NCI-H1436 treated with DMSO at 0.1 percent for 48 hours (cell line): Measurements from ENCODE around the gene CYP26B1.

ENCODE experiments used
- DNase-seq: peaks from one replicate; lab custom pipeline; 2025; lab: John Stamatoyannopoulos, UW

Gene CYP26B1

DNA sequence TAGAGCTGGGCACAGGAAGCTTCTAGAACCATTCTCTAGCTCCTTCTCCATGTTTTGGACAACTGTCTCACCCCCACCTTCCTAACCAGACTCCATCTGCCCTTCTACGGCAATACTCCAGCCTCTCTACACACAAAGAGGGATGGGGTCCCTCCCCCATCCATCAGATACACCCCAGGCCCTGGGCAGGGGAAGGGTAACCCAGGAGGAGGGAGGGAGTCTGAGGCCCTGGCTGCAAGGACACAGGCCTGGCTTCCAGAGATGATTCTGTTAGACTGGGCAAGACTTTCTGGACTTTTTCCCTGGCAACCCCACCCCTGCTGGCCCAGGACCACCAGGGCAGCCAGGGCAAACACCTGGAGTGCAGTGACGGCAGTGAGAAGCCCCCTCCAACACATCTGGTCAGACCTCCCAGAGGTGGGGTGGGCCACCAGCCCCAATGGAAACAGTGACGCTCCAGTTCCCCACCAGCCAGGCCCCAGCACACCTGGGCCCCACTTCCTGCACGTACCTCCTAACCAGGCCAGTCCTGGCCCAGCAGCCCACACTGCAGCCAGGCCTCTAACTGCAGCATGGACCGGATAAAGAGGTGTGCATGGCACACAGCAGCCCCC, 6.5 kb downstream of the CYP26B1 start:
- no peak for DNase-seq

DNA sequence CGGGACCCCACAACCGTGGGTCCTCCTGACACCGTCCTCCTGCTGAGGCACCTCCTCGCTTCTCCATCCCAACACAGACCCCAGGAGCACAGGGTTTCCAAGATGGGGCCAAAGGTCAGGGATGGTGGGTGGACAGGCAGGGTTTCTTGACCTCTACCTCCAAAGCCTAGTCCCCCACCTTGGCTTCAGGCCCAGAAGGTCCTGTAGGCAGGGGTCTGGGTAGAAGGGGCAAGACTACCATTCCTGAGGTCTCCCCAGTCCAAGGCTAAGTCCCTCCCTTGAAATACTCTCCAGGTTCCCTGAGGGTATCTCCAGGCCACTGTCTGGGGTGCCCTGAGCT, 7.1 kb downstream of the CYP26B1 start:
- DNase-seq, result no peak

DNA sequence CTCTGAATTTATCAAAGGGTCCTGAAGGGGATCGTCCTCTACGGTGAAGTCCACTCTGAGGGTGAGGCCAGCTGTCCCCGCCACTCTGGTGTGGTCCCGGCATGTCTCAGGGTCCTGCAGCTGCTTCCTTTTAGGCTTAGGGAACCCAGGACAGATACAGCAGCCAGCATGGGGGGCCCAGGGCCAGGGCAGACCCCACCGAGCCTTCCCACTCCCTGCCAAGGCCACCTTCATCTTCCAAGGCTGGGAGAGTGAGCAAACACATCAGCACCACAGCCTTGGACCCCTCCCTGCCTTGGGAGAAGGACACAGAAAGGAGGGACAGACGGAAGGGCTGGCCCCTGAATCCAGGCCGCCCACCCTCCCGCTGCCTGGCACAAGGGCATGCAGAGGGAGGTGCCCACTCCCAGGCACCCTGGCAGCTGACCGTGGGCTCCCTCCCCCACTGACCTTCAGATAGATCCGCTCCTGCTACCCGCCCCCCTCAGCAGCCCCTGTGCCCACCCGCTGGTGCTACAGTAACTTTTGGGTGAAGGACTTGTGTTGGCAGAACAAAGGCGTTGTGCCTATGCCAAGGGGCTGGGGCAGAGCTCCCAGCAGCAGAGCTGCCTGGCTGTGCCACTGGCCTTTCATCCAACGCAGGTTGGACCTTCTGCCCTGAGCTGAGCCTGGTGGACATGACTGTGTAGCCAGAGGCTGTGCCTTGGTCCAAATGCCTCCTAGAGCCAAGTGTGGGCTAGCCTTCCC, 7.6 kb downstream of the CYP26B1 start:
- no peak for DNase-seq

DNA sequence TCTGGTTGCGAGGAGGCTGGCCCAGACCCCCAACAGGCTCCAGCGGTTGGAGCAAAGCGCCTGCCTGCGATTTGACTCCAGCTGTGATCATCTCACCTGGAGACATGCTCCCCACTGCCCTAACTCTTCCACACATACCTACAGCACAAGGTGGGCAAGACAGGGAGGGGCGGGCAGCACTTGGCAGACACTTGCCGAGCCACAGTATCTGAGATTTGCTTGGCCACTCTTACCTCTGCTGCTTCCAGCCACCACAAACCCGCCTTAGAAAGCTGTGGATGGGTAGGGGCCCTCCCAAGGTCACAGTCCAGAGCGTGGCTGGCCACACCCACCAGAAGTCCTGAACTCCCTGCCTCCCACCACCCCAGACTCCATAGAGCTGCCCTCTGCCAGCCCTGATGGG, 8.2 kb downstream of the CYP26B1 start:
- DNase-seq, result no peak

DNA sequence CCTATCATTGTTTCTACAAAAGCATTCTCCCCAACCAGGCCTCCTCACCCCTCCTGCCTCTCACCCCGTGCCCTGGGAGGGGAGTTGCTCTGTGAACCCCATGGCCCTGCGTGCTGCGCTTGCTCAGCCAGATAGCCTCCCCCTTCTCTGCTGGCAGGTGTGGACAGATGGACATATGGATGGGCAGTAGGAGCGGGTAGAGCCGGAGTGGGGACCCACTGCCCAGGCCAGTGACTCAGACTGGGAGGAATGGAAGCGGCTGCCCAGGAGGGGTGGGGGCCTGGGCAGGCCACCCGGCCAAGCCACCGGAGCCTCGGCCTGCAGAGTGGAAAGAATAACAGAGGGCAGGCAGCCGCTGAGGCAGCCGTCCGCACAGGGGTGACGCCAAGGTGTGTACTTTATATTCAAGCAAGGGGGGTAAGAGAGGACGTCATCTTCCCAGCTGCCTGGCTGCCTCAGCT, 8.7 kb downstream of the CYP26B1 start:
- DNase-seq, result no peak

DNA sequence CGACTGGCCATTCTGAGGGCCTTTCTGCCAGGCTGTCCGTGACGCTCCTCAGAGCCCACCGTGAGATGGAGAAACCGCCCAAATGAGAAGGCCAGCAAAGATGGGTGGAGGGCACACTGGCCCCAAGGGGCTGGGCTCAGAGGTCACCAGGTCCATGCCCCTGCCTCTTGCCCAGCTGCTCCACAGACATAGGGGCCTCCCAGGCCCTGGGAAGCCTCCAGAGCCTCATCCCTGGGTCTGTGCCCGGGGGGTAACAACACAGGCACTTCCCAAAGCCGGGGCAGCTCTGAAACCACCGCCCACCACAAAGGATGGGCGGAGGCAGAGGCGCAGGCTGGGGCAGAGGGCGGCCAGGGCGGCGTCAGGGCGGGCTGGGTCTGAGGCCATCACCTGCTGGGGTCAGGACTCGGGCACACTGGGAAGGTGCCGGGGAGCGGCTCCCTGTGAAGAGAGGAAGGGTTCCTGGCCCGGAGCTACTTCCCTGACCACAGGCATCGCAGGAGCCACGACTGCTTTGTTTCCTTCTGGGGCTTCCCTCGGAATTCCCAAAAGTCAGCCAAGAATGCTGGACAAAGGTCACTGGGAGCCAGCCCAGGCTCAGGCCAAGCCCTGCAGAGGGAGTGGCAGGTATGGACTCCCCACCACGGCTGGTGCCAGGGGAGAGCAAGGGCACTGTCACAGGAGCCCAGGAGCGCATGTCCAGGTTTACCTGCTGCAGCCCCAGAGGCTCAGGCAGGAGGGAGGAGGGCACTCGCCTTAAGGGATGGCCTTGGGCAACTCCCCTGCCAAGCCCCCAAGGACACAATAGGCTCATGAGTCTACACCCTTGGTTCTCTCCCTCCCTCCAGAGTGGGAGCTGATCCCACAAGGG, 9.4 kb downstream of the CYP26B1 start:
- DNase-seq, result no peak

DNA sequence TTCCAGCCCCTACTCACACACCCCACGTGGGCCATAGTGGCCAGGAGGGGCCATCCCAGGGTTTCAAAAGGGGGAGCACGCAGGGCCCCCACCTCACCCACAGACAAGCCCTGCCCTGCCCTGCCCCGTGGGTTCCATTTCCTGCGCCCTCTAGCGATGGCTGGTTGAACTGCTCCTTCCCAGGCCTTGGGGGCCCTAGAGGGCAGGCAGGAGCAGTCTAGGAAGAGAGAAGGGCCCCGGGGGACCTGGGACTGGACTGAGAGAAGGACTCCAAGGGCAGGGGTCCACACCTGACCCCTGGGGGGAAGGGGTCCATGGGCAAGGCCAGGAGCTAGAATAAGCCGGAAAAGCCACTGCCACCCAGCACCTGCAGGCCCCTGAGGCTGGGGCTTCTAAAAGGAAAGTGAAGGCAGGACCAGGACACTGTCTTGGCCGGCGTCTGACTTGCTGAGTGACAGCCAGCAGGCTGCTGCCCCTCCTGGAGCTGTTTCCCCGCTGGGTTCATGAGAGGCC, 10.1 kb downstream of the CYP26B1 start:
- no peak for DNase-seq

DNA sequence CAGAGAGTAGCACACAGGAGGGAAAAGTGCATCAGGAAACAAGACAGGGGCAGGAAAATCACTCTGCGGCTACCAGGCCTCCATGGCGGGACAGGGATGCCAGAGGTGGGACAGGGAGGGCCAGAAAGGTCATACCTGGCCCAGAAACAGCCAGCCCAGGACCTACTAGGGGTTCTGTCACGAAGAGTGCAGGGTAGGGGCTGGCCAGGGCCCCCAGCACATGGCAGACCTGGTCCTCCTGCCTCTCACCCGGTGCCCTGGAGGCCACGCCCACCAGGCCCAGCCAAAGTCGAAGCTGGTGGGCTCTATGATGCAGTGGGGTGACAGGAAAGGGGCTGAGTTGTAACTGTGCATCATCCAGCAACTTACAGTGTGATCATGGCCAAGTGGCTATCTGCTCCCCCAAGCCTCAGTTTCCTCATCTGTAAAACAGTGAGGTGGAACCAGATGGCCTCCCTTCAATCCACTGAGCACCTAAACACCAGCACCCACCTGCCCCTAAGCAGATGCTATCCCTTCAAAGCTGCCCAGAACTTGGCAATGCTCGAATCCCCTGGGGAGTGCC, 10.6 kb downstream of the CYP26B1 start:
- DNase-seq, result no peak

DNA sequence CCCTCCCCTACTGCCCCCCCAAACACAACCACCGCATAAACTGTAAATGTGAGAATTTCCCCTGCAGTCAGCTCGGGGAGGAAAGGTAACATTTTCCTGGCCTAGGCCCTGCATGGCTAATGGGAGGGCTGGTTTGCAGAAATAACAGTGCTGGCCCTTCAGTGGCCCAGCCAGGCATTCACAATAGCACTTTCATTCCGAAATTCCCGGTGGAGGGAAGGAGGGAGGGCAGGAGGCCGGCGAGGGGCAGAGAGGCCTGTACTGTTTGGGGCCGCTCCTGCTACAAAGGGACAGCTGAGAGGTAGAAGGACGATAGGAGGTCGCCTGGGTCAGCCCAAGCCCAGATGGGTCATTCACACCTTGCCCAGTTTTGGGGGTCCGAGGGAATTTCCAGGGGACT, 11.3 kb downstream of the CYP26B1 start:
- DNase-seq, result no peak

DNA sequence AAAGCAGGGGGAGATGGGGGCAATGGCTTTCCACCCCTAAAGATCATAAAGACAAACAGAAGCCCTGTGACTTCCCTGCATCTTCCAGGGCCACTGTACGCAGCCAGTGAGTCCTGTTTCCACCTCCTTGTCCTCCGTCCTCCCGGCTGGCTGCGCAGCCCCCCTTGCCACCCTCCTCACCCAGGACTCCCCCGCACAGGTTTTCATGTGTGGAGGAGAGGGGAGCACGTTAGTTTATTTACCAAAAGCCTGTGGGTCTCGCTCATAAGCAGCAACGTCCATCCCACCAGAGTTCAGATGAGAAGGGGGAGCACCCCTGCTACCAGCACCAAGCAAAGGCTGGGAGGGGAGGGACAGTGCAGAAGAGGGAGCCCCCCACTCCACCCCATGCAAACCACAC, 11.7 kb downstream of the CYP26B1 start:
- DNase-seq, result no peak

DNA sequence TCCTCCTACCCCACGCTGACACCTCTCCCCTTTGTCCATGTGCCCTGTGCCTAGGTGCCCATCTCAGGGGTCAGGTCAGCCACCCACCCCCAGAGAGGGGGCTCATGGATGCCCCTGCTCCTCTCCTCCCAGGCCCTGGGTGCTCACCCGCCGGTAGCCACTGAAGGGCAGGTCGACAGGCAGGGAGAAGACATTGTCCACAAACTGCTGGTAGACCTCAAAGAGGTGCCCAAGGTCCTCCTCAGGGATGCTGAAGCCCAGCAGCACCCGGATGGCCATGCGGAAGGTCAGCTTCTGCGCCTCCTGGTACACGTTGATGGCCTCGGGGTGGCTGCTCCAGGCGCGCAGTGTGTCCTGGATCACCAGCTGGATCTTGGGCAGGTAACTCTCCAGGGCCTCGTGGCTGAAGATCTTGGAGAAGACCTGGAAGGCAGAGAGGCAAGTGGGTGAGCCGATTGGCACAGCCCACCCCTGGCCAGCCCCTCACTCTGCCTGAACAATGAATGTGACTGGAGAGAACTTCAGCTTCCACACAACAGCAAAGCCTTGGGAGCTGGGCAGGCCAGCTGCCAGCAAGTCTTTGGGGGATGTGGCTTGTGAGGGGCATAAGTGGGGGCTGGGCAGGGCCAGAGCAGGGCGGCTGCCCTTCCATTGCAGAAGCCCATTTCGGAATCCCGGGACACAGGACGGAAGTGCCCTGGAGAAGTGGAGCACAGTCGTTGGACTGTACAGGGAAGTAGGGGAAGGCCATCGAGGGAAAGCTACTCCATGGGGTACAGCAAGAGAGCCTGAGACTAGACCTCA, 12.5 kb downstream of the CYP26B1 start:
- DNase-seq, result no peak

DNA sequence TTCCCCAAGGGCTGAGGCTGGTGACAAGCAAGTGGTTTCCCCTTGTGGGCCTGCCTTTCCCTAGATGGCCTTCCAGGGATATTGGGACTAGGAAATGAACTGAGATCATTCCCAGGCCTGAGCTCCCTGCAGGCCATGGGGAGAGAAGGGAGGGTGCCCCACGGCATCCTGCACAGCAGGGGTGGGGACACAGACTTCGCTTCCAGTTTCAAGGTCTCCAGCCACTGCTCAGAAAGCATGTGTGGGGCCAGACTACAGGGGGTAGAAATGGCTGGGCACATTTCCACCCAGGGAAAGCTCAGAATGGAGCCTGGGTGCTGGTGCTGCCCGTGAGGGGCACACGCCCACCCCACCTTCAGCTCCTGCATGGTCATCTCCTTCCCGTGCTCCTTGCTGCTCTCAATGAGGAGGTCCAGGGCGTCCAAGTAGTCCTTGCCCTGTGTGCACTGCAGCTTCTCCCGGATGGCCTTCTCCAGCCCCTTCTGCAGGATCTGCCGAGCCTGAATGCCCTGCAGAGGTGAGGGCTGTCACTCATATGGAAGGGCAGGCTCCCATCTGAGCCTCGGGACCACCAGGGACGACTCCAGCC, 13.2 kb downstream of the CYP26B1 start:
- no peak for DNase-seq

DNA sequence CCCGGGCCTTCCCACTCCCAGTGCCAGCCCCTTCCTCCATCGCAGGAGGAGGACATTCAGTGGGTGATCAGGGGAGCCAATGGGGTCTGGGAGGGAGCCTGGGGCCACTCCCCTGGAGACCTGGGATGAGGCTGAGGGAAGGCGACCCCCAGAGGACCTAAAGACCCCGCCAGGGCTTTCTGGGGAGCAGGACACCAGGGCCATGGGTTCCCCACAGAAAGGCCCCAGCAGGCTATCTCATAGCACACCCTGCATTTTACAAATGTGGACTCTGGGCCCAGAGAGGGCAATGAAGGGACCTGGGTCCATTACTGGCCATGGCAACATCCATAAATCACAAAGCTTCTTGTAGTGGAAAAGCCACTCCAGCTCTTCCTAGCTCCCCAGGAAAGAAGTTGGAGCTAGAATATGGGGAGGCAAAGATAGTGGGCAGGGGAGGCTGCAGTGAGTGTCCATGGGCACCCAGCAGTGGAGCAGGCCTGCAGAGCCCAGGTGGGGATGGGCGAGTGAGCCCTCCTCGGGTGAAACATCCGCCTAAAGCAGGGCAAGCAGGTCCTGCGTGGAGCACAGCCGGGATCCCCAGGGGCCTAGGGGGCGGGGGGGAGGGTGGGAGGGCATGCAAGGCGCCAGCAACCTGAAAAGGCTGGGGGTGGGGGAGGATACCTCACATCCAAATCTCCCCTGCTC, 13.8 kb downstream of the CYP26B1 start:
- DNase-seq, result no peak

DNA sequence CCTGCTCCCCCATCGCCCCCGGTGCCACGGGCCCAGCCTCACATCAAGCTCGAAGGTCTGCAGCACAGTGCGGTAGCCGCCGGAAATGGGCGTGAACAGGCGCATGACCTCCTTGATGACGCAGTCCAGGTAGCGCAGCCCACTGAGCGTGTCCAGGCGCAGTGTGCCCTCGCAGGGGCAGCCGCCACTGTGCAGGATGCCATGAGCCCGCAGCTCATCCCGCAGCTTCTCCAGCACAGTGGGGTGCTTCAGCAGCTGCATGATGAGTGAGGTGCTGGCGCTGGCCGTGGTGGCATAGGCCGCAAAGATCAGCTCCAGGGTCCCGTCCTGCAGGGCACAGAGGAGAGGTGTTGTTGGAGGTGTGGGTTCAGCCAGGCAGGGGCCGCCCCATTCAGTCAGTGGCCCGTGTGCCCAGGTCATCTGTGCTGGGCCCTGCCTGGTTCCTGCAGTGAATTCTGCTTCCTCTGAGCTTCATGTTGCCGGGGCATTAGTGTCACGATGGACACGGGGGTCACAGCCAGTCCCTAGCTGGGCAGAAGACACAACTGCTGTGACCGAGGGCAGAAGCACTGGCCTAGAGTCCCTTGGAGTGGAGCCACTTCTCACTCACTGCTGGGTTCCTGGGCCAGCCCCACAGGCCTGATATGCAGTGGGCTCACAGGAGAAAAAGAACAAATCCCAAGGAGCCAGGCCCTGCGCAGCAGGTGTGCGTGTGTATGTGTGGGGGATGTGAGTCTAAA, 14.5 kb downstream of the CYP26B1 start:
- no peak for DNase-seq

DNA sequence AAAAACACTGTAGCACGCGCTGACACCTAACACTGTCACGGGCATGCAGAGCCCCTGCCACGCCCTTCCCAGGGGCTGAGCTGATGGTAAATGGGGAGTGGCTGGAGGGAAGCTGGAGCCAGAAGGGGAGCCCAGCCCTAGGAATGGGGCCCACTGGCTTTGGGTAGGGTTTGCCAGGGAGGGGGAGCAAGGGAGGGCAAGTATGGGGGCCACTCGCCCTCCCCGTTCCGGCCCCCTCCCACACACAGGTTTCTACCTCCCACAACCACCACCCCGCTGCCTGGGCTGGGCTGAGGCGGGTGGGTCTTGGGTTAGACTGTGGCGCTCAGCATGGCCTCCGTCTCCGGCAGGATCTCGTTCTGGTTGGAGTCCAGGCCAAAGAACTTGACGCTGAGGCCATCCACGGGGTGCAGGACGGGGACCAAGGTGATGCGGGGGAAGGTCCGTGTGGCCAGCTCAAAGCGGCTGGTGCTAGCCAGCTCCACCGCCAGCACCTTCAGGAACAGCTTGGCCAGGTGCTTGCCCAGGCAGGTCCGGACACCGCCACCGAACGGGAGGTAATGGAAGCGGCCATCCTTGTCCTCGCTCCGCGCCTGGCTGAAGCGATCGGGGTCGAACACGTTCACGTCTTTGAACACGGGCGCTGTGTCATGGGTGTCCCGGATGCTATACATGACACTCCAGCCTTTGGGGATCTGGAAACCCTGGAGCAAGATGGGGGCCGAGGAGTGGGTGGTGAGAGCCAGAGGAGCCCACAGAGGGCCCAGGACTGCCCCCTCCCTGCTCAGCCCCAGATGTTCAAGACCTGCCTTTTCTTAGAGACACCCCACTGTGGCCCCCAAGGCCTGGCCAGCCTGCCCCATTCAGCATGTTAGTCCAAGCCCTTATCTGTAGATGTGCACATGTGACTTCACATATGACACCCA, 15.5 kb downstream of the CYP26B1 start:
- no peak for DNase-seq

DNA sequence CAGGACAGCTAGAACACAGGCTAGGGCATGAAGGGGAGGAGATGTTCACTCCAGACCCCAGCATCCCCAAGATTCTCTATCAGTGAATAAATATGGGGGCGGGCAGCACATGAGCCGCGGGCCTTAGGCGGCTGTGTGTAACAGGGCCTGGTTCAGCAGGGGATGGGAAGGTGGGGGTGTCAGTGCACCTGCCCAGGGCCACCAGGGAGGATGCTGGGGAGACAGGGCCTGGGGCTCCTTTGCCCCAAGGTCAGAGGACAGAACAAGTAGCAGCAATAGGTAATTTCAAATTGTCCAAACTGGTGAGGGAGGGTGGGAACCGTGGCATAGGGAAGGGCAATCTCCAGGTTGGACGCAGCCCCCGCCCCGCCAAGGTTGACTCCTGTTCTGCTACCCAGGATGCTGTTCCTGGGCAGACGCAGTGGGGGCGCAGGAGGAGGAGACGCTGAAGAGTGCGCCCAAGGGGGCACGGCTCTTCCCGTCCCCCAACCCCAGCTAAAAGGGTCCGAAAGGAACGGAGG, 16.2 kb downstream of the CYP26B1 start:
- DNase-seq, result no peak

DNA sequence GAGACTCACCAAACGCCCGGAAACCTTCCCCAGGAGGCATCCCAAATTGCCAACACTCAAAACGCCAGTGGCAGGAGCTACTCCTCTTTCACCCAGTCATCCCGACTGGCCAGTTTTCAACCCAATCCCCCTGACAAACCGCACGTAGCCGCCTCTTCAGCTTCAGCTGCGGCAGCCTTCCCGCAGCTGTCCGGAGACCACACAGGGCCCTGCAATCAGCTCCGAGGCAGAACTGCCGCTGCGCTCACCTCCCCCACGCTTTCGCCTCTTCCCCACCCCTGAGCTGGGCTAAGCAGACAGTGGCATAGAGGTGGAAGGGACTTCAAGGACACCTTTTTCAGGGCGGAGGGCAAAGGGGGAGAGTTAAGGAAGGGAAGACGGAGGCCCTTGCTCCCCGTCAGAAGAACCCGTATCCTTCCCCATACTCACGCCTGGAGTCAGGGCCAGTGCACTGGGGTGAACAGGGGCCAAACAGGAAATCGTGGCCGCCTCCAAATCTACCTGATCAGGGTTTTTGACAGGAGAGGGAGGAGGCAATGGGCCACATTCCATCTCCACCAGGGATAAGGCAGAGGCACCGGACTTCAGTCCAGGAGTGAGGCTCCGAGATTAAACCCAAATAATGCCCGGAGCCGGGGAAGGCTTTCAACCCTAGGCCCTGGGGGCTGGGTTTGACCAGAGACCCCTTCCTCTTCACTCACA, 16.9 kb downstream of the CYP26B1 start:
- DNase-seq, result no peak
